ENCODE data around the gene GATA5. TPM values are rescaled to one million over a fixed set of nuclear protein-coding genes. Genes with fewer than 3 reads are reported as not detected.

The GATA5 gene
- total and polyA plus RNA-seq, 4 donors: 0.49 to 15.2 (median 1.3) TPM

GRCh38 chr20:62472941-62473585 lies 2.7 kb downstream of the GATA5 start:
- Histone ChIP-seq H3K4me1 (ENCODE audit: control insufficient read depth in 5 of 5, insufficient read depth in 5 of 5, low read length in 5 of 5) (peaks cover 0 to 47% (median 12%) of the 10 kb centered on the region in 5 donors), H3K4me3 (no peak overlapping the region), H3K9me3 (ENCODE audit: control insufficient read depth in 4 of 4, insufficient read depth in 3 of 4, low read length in 3 of 4) (no peaks in the 10 kb centered on the region), H3K27me3 (ENCODE audit: control insufficient read depth in 3 of 3, insufficient read depth in 3 of 3, low read length in 2 of 3) (peaks cover 2 to 20% (median 15%) of the 10 kb centered on the region in 3 donors), H3K36me3 (ENCODE audit: control insufficient read depth in 4 of 4, insufficient read depth in 4 of 4, low read length in 4 of 4) (peaks cover 0 to 27% (median 8%) of the 10 kb centered on the region in 4 donors), H3K27ac (ENCODE audit: low read depth in 1 of 2, low read length in 1 of 2) (no peak overlapping the region), H3K9ac (ENCODE audit: insufficient read depth in 1 of 2, low read length in 2 of 2) (no peak overlapping the region)
- 61 to 75% methylated on average over 30 of the region's 30 CpGs for WGBS, 2 donors
- no peak for TF ChIP-seq CTCF (IDR thresholded peaks at IDR 0.05; ENCODE audit: control extremely low read depth, extremely low read depth)
- ATAC-seq (ENCODE audit: insufficient read depth, low FRiP score) (no peak), DNase-seq (peak in 1 of 3 donors; percentile 19)

- no peak overlapping the region for H3K9ac ChIP-seq (ENCODE audit: insufficient read depth in 1 of 2, low read length in 2 of 2)
- 83 to 87% methylated on average over 23 of the region's 23 CpGs for WGBS, 2 donors
- peaks cover 0 to 27% (median 8%) of the 10 kb centered on the region in 4 donors for H3K36me3 ChIP-seq (ENCODE audit: control insufficient read depth in 4 of 4, insufficient read depth in 4 of 4, low read length in 4 of 4)
- peak overlapping the region in 1 of 2 donors; percentile 46 for H3K27ac ChIP-seq (ENCODE audit: low read depth in 1 of 2, low read length in 1 of 2)
- H3K4me1 ChIP-seq (ENCODE audit: control insufficient read depth in 5 of 5, insufficient read depth in 5 of 5, low read length in 5 of 5): peaks cover 0 to 47% (median 14%) of the 10 kb centered on the region in 5 donors
- DNase-seq (no peak), ATAC-seq (ENCODE audit: insufficient read depth, low FRiP score) (no peak)
- TF ChIP-seq CTCF (IDR thresholded peaks at IDR 0.05; ENCODE audit: control extremely low read depth, extremely low read depth): no peak
- H3K4me3 ChIP-seq: no peak overlapping the region
- peaks cover 2 to 20% (median 15%) of the 10 kb centered on the region in 3 donors for H3K27me3 ChIP-seq (ENCODE audit: control insufficient read depth in 3 of 3, insufficient read depth in 3 of 3, low read length in 2 of 3)
- no peaks in the 10 kb centered on the region for H3K9me3 ChIP-seq (ENCODE audit: control insufficient read depth in 4 of 4, insufficient read depth in 3 of 4, low read length in 3 of 4)
Measured at GRCh38 chr20:62472138-62472940, 3.5 kb downstream of the GATA5 start.

DNA sequence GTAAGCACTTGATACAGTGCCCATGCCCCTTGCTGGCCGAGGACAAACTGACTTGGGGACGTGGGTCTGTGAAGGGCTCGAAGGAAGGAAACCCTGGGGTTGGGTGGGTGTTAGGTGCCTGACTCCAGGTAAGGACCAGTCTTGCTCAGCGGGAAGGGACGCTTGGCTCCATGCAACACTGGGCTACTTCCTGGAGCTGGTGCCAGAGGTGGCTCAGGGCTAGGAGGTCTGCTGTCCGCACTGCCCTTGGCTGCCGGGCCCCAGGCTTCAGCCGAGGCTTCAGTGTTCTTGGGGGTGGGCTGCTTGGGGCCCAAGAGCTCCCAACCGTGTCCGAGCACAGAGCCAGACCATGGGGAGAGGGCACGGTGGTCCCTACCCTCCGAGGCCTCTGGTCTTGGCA lies 5.3 kb downstream of the GATA5 start:
- Histone ChIP-seq H3K36me3 (ENCODE audit: control insufficient read depth in 4 of 4, insufficient read depth in 4 of 4, low read length in 4 of 4) (peaks cover 0 to 41% (median 8%) of the 10 kb centered on the region in 4 donors), H3K9me3 (ENCODE audit: control insufficient read depth in 4 of 4, insufficient read depth in 3 of 4, low read length in 3 of 4) (no peaks in the 10 kb centered on the region), H3K4me1 (ENCODE audit: control insufficient read depth in 5 of 5, insufficient read depth in 5 of 5, low read length in 5 of 5) (peaks cover 0 to 64% (median 14%) of the 10 kb centered on the region in 5 donors), H3K27me3 (ENCODE audit: control insufficient read depth in 3 of 3, insufficient read depth in 3 of 3, low read length in 2 of 3) (peaks cover 2 to 16% (median 15%) of the 10 kb centered on the region in 3 donors), H3K9ac (ENCODE audit: insufficient read depth in 1 of 2, low read length in 2 of 2) (peak overlapping the region in 1 of 2 donors; percentile 13), H3K4me3 (no peak overlapping the region), H3K27ac (ENCODE audit: low read depth in 1 of 2, low read length in 1 of 2) (no peak overlapping the region)
- no peak for TF ChIP-seq CTCF (IDR thresholded peaks at IDR 0.05; ENCODE audit: control extremely low read depth, extremely low read depth)
- DNase-seq (no peak), ATAC-seq (ENCODE audit: insufficient read depth, low FRiP score) (no peak)
- 72 to 83% methylated on average over 12 of the region's 12 CpGs for WGBS, 2 donors
